ENCODE results near the gene IKZF1.

Gene IKZF1

DNA sequence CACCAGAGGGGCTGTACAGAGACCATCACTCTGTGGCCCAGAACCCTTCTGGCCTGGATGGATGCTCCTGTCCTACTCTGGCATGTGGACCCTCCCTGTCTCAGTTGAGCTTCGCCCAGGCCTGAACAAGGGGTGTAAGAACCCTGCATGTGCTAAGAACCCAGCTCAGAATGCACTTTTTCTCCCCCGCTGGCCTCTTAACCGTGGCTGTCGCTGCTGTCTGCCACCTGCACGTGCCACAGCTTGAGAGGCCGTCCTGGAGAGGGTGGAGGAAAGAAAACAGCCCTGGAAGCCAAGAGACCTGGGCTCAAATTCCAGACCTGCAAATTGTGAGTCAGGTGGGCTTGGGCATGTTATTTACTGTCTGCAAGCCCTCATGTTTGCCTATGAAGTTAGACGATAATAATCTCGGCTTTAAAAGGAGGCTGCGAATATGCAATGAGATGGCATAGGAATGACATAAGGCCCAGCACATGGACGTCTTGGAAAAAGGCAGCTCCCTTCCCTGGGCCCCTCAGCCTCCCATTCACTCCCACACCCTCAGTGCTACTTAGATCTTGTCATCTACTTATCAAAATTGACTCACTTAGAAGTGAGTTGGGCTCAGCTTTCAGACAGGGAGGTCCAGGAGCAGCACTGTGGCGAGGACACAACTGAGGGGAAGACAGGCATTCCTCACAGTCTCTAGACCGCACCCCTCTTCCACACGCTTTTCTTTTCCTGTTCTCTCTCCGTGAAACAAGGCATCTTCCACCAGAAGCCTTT is 114.2 kb downstream of the IKZF1 start:
- DNase-seq: no peak

DNA sequence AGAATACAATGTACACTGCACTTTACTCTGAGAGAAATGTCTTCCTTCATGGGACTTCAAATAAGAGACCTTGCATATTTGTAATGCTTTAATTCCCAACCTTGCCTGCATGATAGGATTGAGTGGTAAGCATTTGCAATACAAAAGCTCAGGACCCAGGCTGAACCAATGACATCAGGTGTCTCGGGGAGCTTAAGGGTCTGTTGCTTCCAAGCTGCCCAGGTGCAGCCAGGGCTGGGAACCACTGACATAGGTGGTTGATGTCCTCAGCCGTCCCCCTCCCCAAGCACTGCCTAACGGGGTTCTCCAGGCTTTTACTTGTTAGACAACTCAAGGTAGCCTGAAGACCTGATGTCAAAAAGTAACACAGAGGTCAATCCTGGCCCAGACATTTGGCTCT is 116.5 kb downstream of the IKZF1 start:
- DNase-seq: no peak

DNA sequence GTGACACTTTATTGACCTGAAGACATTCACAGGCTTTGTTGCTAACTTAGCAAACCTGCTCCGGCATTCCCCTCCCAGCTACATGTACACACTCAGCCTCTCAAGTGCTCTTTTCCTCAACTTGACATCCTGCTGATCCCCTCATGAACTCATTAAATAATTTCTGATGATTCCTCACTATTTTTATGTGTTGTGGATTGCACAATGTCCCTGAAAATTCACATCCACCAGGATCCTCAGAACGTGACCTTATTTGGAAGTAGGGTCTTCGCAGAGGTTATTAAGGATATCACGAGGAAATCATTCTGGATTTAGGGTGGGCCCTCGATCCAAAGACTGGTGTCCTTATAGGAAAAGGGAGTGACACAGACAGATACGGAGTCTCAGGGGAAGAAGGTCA is 118.3 kb downstream of the IKZF1 start:
- DNase-seq: no peak

DNA sequence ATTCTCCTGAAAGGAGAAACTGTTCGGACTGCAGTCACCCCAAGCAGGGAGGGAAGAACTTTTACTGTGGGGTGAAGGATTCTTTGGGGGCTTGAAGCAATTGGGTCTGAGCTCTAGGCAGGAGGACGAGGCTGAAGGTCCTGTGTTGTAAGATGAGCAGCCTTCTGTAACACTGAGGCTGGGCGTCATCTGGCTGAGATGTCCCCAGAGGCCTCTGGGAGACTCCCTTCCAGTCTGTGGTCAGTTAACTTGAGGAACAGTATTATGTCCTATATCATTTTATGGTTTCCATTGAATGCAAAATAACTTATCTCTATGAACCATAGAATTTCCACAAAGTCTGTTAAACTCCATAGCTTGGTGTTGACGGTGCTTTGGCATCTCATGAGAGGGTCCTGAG is 119.3 kb downstream of the IKZF1 start:
- DNase-seq: no peak

DNA sequence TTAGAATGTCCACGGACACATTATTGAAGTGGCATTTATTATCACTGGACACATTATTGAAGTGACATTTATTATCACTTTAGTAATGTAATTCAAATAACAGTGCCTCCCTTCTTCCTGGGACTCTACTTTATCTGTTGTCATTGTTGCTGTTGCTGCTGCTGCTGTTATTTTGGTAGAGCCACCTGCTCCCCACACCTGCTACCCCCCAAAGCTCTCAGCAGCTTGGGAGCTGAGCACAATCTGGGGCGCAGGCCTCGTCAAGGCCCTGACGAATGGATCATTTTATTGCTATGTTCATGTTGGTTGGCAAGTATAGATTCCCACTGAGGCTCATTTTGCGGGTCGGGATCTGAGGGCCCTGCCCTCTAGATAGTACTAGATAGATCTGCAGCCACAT is 120.8 kb downstream of the IKZF1 start:
- DNase-seq: no peak

DNA sequence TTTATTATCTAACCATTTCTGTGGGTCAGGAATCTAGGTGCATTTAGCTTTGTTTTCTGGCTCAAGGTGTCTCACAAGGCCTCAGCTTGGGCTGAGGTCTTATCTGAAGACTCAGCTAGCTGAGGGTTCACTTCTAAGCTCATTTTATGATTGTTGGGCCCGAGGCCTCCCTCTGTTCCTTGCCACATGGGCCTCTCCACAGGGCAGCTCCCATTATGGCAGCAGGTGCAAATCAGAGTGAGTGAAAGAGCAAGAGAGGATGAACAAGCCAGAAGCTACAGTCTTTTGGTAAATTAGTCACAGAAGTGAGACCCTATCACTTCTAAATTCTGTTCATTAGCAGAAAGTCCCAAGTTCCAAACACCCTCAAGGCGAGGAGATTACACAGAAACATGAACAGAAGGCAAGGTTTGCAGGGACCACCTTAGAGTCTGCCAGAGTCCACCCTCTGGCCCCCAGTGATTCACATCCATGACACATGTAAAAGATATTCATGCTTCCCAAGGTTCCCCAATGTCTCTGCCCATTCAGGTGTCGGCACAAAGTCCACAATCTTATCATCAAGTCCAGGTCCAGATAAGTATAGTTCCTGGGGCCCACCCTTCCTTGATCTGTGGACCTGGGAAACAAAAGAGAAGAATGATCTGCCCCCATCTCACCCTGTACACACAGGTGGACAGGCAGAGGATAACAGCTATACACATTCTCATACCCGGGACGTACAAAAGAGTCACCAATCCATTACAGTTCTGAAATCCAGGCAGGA is 121.9 kb downstream of the IKZF1 start:
- no peak for DNase-seq

DNA sequence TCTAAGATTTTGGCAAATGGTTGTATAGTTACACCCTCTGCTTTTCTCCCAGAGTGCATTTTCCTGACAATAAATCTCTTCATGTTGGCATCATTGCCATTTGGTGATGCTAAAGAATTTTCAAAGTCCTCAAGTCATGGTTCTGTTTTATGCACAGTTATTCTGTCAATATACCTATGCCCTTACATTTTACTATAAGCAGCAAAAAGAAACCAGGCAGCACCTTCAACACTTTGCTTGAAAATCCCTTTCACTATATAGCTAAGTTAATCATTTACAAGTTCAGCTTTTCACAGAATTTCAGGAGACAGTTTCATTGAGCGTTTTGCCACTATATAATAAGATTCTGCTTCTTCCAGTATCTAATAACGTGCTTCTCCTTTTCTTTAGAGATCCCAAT is 123.0 kb downstream of the IKZF1 start:
- no peak for DNase-seq

DNA sequence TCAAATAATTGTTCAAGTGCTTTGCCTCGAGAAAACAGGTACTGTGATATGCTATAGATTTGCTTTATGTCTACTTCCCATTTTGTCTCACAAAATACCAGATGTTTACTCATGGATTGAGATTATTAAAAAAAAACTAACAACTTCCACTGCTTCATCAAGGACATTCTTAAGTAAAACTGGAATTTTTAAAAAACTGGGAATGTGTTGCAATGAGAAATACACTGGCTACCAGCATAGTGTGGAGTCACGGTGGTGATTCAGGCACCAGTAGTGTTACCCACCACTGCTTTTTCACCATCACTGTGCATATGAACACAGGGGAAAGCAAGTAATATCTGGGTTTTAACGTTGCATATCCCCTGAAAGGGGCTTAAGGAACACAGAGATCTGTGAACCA is 124.4 kb downstream of the IKZF1 start:
- DNase-seq: no peak

DNA sequence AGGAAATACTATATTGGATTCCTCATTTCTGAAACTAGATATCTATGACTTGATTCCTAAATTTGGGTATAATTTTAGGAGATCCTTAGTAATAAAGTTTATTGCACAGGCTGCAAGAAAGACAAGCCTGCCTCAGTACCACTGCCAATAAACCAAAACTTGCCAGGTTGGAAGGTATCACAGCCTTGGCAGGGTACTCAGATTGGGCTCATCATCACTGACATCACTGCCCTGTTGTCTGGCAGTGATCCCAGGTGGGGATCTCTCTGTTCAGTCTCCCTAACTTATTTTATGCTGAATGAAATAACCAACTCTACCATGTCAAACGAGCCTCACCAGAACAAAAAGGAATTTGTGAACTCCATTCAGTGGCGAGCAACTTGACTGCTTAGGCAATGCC is 126.8 kb downstream of the IKZF1 start:
- no peak for DNase-seq

DNA sequence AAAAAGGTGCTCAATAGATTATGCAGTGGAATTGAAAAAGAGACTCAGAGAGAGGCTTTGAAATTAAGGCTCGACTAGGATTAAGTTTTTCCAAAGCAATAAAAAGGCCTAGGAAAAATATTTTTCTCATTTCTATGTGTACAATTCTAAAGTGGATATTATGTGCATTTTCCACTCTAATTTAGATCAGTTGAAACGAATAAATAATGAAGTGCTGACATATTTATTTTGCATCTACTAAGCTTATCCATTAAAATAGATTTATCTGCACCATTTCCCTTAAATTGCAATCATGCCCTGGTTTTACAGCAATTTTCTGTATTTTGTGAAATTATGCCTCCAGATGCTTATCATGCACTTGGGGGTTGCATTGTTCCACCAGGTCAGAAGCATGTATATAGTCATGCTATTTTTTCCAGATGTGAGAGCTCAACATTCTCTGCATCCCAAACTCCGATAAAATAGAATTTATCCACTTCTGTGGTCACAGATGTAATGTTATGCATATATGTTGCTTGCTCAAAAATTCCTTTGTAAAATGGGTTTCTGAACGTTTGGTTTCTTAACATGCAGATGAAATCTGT is 127.3 kb downstream of the IKZF1 start:
- no peak for DNase-seq

DNA sequence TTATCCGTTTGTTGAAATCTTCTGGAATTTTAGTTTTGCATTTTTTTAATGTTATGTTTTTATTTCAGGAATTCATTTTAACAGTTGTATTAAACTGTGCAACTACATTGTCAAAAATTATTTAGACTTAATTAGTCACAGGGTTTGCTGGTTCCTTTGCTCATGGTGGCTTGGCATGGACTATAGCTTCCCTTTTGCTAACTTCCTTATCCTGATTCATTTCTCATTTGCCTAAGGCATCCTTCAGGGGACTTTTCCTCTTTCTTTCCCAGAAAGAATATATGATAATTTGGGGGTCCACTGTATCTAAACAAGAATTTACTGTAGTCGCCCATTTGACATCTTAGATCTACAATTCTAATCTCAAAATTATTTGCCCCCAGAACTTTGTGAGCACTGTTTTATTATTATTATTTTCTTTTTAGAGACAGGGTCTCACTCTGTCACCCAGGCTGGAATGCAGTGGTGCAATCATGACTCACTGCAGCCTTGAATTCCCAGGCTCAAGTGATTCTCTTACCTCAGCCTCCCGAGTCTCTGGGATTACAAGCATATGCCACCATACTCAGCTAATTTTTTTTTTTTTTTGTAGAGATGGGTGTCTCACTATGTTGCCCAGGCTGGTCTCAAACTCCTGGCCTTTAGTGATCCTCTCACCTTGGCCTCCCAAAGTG is 131.8 kb downstream of the IKZF1 start:
- DNase-seq: no peak

DNA sequence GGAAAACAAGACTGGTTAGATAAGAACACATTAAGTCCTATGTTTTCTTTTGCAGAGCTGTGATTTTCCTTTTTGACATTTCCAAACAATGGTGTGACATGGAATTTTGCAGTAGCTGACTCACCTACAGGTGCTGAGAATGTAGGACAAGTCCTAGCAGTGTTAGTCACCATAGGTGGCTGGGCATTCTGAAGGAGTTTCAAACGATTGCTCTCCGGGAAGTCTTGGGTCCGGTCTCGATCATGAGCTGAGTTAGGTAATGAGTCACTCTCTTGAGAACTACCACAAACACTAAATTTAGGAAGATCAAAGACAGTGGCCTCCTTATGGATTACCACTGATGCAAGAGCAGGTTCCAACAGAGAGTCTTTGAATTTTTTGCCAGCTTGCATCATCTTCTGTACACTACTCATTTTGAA is 142.0 kb downstream of the IKZF1 start:
- no peak for DNase-seq

DNA sequence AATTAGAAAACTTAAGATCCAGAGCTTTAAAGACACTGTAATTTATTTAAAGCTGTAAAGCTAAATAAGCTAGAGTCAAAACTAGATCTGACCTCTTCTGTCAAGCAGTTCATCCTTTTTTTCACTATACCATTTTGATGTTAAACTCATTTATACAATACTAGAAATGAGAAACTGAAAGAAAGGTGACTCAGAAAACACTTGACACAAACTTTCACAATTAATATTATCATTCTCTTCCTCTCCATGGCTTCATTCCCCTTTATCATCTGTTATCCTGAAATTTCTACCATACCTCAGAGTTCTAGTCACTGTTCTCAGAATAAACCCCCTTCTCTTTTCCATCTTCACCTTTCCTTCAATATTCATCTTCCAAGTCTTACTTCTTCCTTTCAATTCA is 144.3 kb downstream of the IKZF1 start:
- DNase-seq: no peak

DNA sequence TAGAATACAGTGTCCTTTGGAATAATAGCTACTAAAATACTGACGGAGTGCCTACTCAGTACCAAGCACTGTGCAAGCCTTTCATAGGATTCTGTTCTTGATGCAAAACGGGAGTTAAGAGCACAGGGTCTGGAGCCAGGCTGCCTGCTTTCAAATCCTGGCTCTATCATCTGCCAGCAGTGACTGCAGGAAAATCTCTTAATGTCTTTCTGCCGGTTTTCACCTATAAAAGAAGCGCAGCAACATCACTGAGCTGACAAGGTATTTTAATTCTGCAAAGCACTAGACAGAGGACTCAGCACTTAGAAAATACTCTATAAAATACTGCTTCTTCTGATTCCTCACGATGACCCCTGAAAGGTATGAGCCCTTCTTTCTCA is 145.0 kb downstream of the IKZF1 start:
- no peak for DNase-seq

DNA sequence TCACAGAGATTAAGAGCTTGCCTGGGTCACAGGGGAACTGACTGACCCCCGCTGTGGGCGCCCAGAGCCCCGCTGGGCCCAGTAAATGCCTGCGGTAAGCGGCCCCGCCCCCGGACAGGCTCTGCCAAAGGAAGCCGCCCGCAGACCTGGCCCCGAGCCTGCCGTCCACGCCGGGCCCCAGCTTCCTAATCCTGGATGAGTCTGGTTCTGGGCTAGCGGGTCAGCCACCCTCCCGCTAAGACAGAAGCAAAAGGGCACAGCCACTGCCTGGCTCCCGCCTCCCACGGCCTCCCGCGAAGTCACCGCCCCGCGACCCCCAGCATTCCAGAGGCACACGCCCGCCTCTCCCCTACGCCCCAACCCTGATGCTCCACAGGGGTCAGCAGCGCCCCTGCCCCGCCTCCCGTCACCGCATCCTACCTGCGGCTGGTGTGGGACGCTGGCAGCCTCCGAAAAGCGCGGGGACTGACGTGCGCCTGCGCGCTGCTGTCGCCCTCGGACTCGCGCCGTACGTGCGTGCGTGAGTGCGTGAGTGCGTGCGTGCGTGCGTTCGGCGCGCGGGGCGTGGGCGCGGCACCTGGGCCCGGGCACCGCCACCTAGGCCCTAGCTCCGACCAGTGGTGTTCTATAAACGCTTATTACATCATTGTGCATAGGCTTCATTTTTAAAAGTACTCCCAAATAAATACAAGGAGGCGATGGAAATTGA is 145.5 kb downstream of the IKZF1 start, which contains the start of gene FIGNL1:
TSS of gene FIGNL1 (minus strand) at position 470 of the 709 bp plus-strand sequence. CDS start 3,063 bp downstream, outside the sequence.
- DNase-seq: peak; percentile 28

DNA sequence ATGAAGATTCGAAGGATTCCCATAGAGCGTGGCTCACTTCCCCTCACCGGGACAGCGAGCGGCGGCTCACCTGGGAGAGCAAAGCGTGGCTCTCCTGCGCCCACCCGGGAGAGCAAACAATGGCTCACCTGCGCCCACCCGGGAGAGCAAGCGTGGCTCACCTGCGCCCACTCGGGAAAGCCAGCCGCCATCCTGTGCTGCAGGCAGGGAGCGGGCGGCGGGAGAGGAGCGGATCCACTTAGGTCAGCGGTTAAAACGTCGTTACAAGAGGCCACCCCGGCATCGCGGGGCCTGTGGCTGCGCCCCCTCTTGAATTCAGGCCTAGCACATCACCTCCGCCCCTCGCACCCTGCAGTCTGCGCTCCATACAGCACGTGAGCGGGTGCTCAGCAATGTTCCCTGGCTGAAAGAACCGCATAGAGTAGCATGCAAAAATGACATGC is 146.1 kb downstream of the IKZF1 start:
- no peak for DNase-seq

Data from NCI-H2081 treated with DMSO at 0.1 percent for 48 hours (cell line).